Karpas-422 (cell line): Measurements from ENCODE around the gene SYNDIG1L. TPM values are rescaled to one million over a fixed set of nuclear protein-coding genes. Genes with fewer than 3 reads are reported as not detected.

Source experiments
- DNase-seq: peaks from one replicate; pipeline ENCODE4 v3.0.0-alpha.2; 2015
- H2AFZ ChIP-seq: fragments of 200-600 bp; sonication (generic); 2 replicates; pipeline ENCODE4 v1.6.1; 2014; ENCODE audit warnings: antibody characterized with exemption, low read length, mixed read lengths
- H3K27ac ChIP-seq: fragments of 200-600 bp; sonication (generic); 2 replicates; pipeline ENCODE4 v1.5.1; 2014; ENCODE audit warnings: mild to moderate bottlenecking, low read length, moderate library complexity
- H3K27me3 ChIP-seq: fragments of 200-600 bp; sonication (generic); 2 replicates; pipeline ENCODE4 v1.6.1; 2014; ENCODE audit warnings: low read length, mixed read lengths
- H3K36me3 ChIP-seq: fragments of 200-600 bp; sonication (generic); 2 replicates; pipeline ENCODE4 v1.6.1; 2014; ENCODE audit warnings: low read length, mixed read lengths; ENCODE audit not compliant: insufficient read depth
- H3K4me1 ChIP-seq: fragments of 200-600 bp; sonication (generic); 2 replicates; pipeline ENCODE4 v1.6.1; 2014; ENCODE audit warnings: mild to moderate bottlenecking, low read length, mixed read lengths
- H3K4me2 ChIP-seq: fragments of 200-600 bp; sonication (generic); 2 replicates; pipeline ENCODE4 v1.6.1; 2014; ENCODE audit warnings: low read length, low read depth, mild to moderate bottlenecking; ENCODE audit not compliant: poor library complexity, severe bottlenecking
- H3K4me3 ChIP-seq: fragments of 200-600 bp; sonication (generic); 2 replicates; pipeline ENCODE4 v1.5.1; 2014; ENCODE audit warnings: mild to moderate bottlenecking, antibody characterized with exemption, low read length, mixed read lengths
- H3K79me2 ChIP-seq: fragments of 200-600 bp; sonication (generic); 2 replicates; pipeline ENCODE4 v1.6.1; 2014; ENCODE audit warnings: mild to moderate bottlenecking, low read length, mixed read lengths
- H3K9ac ChIP-seq: fragments of 200-600 bp; sonication (generic); 2 replicates; pipeline ENCODE4 v1.6.0; 2014; ENCODE audit warnings: low read length
- H3K9me2 ChIP-seq: fragments of 200-600 bp; sonication (generic), shearing (Covaris generic); replicated peaks from 2 replicates; pipeline ENCODE4 v1.6.0; 2014; ENCODE audit warnings: mild to moderate bottlenecking, low read length, moderate library complexity; ENCODE audit not compliant: insufficient read depth
- H3K9me3 ChIP-seq: fragments of 300-700, 200-600 bp; sonication (generic); 2 replicates; pipeline ENCODE4 v1.6.1; 2014; ENCODE audit warnings: low read length, mixed read lengths
- H4K20me1 ChIP-seq: fragments of 200-600 bp; sonication (generic); 2 replicates; pipeline ENCODE4 v1.6.1; 2014; ENCODE audit warnings: mild to moderate bottlenecking, antibody characterized with exemption, low read length, low read depth; ENCODE audit not compliant: insufficient read depth
- total RNA-seq: library from RNA; depleted of rRNA; stranded (reverse); fragments of >200 nt; shearing (Covaris generic); gene quantifications from 2 replicates; pipeline ENCODE4 v1.2.3, GENCODE V29; 2014; ENCODE audit warnings: low replicate concordance

SYNDIG1L gene
- total RNA-seq, 1 experiment from 2014 or later, result not detected

GRCh38 chr14:74407021-74407800, 18.8 kb downstream of the SYNDIG1L start:
- Histone ChIP-seq H3K36me3 (no peaks in the 10 kb centered on the region), H3K79me2 (no peaks in the 10 kb centered on the region), H3K4me3 (no peak overlapping the region), H3K9me3 (no peaks in the 10 kb centered on the region), H3K9me2 (no peaks in the 10 kb centered on the region), H2AFZ (no peak overlapping the region), H3K4me1 (peaks cover 20% of the 10 kb centered on the region), H4K20me1 (no peaks in the 10 kb centered on the region), H3K4me2 (peak overlapping the region; percentile 7), H3K27ac (no peak overlapping the region), H3K9ac (no peak overlapping the region), H3K27me3 (no peaks in the 10 kb centered on the region)
- no peak for DNase-seq

- no peak overlapping the region for H2AFZ ChIP-seq
- no peak overlapping the region for H3K27ac ChIP-seq
- no peak for DNase-seq
- no peaks in the 10 kb centered on the region for H3K79me2 ChIP-seq
- H4K20me1 ChIP-seq, result no peaks in the 10 kb centered on the region
- no peaks in the 10 kb centered on the region for H3K36me3 ChIP-seq
- H3K9me2 ChIP-seq, result no peaks in the 10 kb centered on the region
- H3K9me3 ChIP-seq, result no peaks in the 10 kb centered on the region
- H3K27me3 ChIP-seq, result no peaks in the 10 kb centered on the region
- H3K4me2 ChIP-seq, result no peak overlapping the region
- H3K4me1 ChIP-seq, result peaks cover 33% of the 10 kb centered on the region
- H3K9ac ChIP-seq, result no peak overlapping the region
- H3K4me3 ChIP-seq, result no peak overlapping the region
Observed at GRCh38 chr14:74405663-74406062, 20.3 kb downstream of the SYNDIG1L start.

GRCh38 chr14:74404435-74404834, 21.6 kb downstream of the SYNDIG1L start:
- Histone ChIP-seq H3K79me2 (no peaks in the 10 kb centered on the region), H3K9ac (no peak overlapping the region), H3K27me3 (no peaks in the 10 kb centered on the region), H3K4me1 (peaks cover 33% of the 10 kb centered on the region), H3K9me3 (no peaks in the 10 kb centered on the region), H4K20me1 (no peaks in the 10 kb centered on the region), H3K4me3 (no peak overlapping the region), H3K27ac (no peak overlapping the region), H3K36me3 (no peaks in the 10 kb centered on the region), H3K9me2 (no peaks in the 10 kb centered on the region), H3K4me2 (no peak overlapping the region), H2AFZ (no peak overlapping the region)
- no peak for DNase-seq

GRCh38 chr14:74403619-74404417, 22.2 kb downstream of the SYNDIG1L start:
- Histone ChIP-seq H3K27me3 (no peaks in the 10 kb centered on the region), H3K4me3 (no peak overlapping the region), H3K9me2 (no peaks in the 10 kb centered on the region), H3K9me3 (no peaks in the 10 kb centered on the region), H3K36me3 (no peaks in the 10 kb centered on the region), H2AFZ (no peak overlapping the region), H4K20me1 (no peaks in the 10 kb centered on the region), H3K79me2 (no peaks in the 10 kb centered on the region), H3K9ac (no peak overlapping the region), H3K4me2 (no peak overlapping the region), H3K4me1 (peaks cover 33% of the 10 kb centered on the region), H3K27ac (no peak overlapping the region)
- DNase-seq, result no peak

GRCh38 chr14:74402401-74403251, 23.4 kb downstream of the SYNDIG1L start:
- H3K9me2 ChIP-seq, result no peaks in the 10 kb centered on the region
- no peaks in the 10 kb centered on the region for H3K79me2 ChIP-seq
- no peak overlapping the region; the same call in 1 of the 2 replicates for H2AFZ ChIP-seq
- H3K36me3 ChIP-seq, result no peaks in the 10 kb centered on the region
- peaks cover 28% of the 10 kb centered on the region for H3K4me1 ChIP-seq
- peak overlapping the region; percentile 50; the same call in 1 of the 2 replicates for H3K27ac ChIP-seq
- DNase-seq, result peak; percentile 63
- peak overlapping the region; percentile 47 for H3K4me3 ChIP-seq
- H3K9me3 ChIP-seq, result no peaks in the 10 kb centered on the region
- peak overlapping the region; percentile 76 for H3K4me2 ChIP-seq
- no peaks in the 10 kb centered on the region for H3K27me3 ChIP-seq
- H3K9ac ChIP-seq, result peak overlapping the region; percentile 55
- no peaks in the 10 kb centered on the region for H4K20me1 ChIP-seq

- H3K4me2 ChIP-seq, result peak overlapping the region; percentile 76
Observed at GRCh38 chr14:74401504-74402241, 24.3 kb downstream of the SYNDIG1L start.

GRCh38 chr14:74400919-74401503, 25.0 kb downstream of the SYNDIG1L start:
- Histone ChIP-seq H3K4me2 (peak overlapping the region; percentile 76), H3K9me3 (no peaks in the 10 kb centered on the region), H2AFZ (0 out of 2 replicates have a peak overlapping the region, but pooled peaks have one; percentile 33), H3K9me2 (no peaks in the 10 kb centered on the region), H3K79me2 (no peaks in the 10 kb centered on the region), H3K4me3 (peak overlapping the region; percentile 47; the same call in 1 of the 2 replicates), H4K20me1 (no peaks in the 10 kb centered on the region), H3K27me3 (no peaks in the 10 kb centered on the region), H3K9ac (peak overlapping the region; percentile 55; the same call in 1 of the 2 replicates), H3K36me3 (no peaks in the 10 kb centered on the region), H3K4me1 (peaks cover 25% of the 10 kb centered on the region), H3K27ac (no peak overlapping the region; the same call in 1 of the 2 replicates)
- DNase-seq, result no peak

More at GRCh38 chr14:74401504-74402241, 24.3 kb downstream of the SYNDIG1L start:
- Histone ChIP-seq H2AFZ (peak overlapping the region; percentile 33), H3K4me3 (peak overlapping the region; percentile 47), H3K9me2 (no peaks in the 10 kb centered on the region), H3K9ac (peak overlapping the region; percentile 55), H4K20me1 (no peaks in the 10 kb centered on the region), H3K79me2 (no peaks in the 10 kb centered on the region), H3K27ac (peak overlapping the region; percentile 50), H3K4me1 (peaks cover 25% of the 10 kb centered on the region), H3K27me3 (no peaks in the 10 kb centered on the region), H3K9me3 (no peaks in the 10 kb centered on the region), H3K36me3 (no peaks in the 10 kb centered on the region)
- peak; percentile 80 for DNase-seq
